Type B pancreatic cell (in vitro differentiated cells): ENCODE measurements around the gene PAPSS1. TPM values are rescaled to one million over a fixed set of nuclear protein-coding genes. Genes with fewer than 3 reads are reported as not detected.

Experiments used
- DNase-seq: peaks from one replicate; pipeline ENCODE4 v3.0.0; 2021; ENCODE audit warnings: mixed read lengths; ENCODE audit not compliant: unreplicated experiment; ENCODE audit errors: extremely low spot score
- H3K27ac Mint-ChIP-seq: 2 replicates; pipeline ENCODE4 v1.8.0; 2021; ENCODE audit warnings: mild to moderate bottlenecking, mixed read lengths
- H3K27me3 Mint-ChIP-seq: 2 replicates; pipeline ENCODE4 v1.8.0; 2021; ENCODE audit warnings: mixed read lengths
- H3K36me3 Mint-ChIP-seq: 2 replicates; pipeline ENCODE4 v1.8.0; 2021; ENCODE audit warnings: mixed read lengths
- H3K4me1 Mint-ChIP-seq: one replicate; pipeline ENCODE4 v1.8.0; 2021; ENCODE audit warnings: mixed read lengths; ENCODE audit not compliant: unreplicated experiment
- H3K4me3 Mint-ChIP-seq: 2 replicates; pipeline ENCODE4 v1.8.0; 2021; ENCODE audit warnings: mild to moderate bottlenecking, mixed read lengths
- H3K9me3 Mint-ChIP-seq: 2 replicates; pipeline ENCODE4 v1.8.0; 2021; ENCODE audit warnings: mixed read lengths
- CTCF ChIP-seq: fragments of 200-600 bp; sonication (generic); conservative IDR thresholded peaks from 2 replicates; pipeline ENCODE4 v1.5.0; 2021; ENCODE audit warnings: antibody characterized with exemption, mild to moderate bottlenecking
- total RNA-seq: library from RNA; stranded (reverse); gene quantifications from 2 replicates; pipeline ENCODE4 v1.2.1, GENCODE V29; 2021; ENCODE audit warnings: low replicate concordance

The PAPSS1 gene
- total RNA-seq, 1 donor from 2014 or later, result 82.0 TPM

DNA sequence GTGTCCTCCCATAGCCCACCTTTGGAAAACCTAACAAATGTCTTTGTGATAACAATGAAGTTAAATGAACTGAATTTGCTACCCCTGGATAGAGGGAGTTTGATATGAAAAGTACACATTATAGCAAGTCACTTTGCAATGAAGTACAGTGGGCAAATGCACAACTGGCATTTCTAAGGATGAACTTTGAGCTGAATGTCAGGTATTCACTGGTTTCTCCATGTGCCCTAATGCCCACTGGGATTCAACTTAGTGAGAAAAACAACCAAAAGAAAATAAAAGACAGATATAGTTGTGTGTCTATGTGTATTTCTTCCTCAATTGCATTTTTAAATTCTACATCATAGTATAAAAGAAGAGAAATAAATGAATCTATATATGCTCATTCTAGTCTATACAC lies 51.0 kb downstream of the PAPSS1 start:
- Mint-ChIP-seq H3K27me3 (no peaks in the 10 kb centered on the region), H3K27ac (no peak overlapping the region), H3K4me1 (peaks cover 13% of the 10 kb centered on the region), H3K4me3 (no peak overlapping the region), H3K9me3 (no peaks in the 10 kb centered on the region), H3K36me3 (peaks cover 32% of the 10 kb centered on the region)
- TF ChIP-seq CTCF, result no peak
- no peak for DNase-seq

- peak; percentile 52 for TF ChIP-seq CTCF
Observed at GRCh38 chr4:107666134-107666533, 53.9 kb downstream of the PAPSS1 start.

GRCh38 chr4:107665001-107665400 lies 55.0 kb downstream of the PAPSS1 start:
- TF ChIP-seq CTCF, result no peak
- DNase-seq, result no peak
- peaks cover 6% of the 10 kb centered on the region for H3K36me3 Mint-ChIP-seq
- no peaks in the 10 kb centered on the region for H3K9me3 Mint-ChIP-seq
- no peak overlapping the region for H3K27ac Mint-ChIP-seq
- H3K4me1 Mint-ChIP-seq, result peaks cover 13% of the 10 kb centered on the region
- no peaks in the 10 kb centered on the region for H3K27me3 Mint-ChIP-seq
- H3K4me3 Mint-ChIP-seq, result no peak overlapping the region

More at GRCh38 chr4:107666134-107666533, 53.9 kb downstream of the PAPSS1 start:
- H3K27me3 Mint-ChIP-seq, result no peaks in the 10 kb centered on the region
- H3K27ac Mint-ChIP-seq, result no peak overlapping the region
- H3K4me3 Mint-ChIP-seq, result no peak overlapping the region
- no peaks in the 10 kb centered on the region for H3K9me3 Mint-ChIP-seq
- no peak for DNase-seq
- H3K36me3 Mint-ChIP-seq, result peaks cover 13% of the 10 kb centered on the region
- H3K4me1 Mint-ChIP-seq, result peaks cover 13% of the 10 kb centered on the region

DNA sequence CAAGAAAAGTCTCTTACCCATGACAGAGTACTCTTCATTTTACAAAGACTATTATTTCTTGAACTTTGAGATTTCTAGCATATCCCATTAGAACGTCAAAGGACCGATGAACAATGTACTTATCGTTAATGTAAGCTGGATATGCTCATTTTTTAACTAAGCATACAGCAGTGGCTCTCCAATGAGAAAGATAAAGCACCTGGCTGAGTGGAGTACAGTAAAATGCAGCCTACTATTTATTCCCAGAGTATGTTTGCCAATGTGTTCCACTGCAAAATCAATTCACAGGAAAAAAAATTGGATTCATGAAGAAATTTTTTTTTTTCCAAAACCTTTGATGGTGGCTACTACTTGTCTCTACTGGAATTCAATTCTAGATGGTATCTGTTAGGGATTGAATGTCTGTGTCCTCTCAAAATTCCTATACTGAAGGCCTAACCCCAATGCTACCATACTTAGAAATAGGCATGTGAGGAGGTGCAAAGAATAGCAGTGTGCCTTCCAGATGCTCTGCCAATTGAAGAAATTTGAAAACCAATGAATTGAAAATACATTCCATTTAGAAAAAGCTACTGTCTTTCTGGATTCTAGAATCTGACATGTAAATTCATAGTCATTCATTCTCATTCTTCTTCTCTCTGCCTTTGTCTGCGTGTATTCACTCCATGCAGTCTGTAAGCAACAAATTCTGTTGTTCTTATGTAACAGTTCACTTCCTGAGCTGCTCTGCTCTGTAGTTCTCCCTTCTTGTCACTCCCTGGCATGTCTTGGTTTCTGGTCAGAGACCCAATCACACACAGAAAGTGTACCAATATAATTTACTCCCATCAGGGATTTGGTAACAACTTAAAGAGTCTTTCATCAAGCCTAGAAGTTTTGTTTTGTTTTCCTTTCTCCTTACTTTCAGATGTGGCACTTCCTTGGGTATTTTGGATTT lies 61.4 kb downstream of the PAPSS1 start:
- no peak for DNase-seq
- no peaks in the 10 kb centered on the region for H3K9me3 Mint-ChIP-seq
- H3K27ac Mint-ChIP-seq, result no peak overlapping the region
- H3K27me3 Mint-ChIP-seq, result no peaks in the 10 kb centered on the region
- no peak overlapping the region for H3K4me3 Mint-ChIP-seq
- peaks cover 27% of the 10 kb centered on the region for H3K36me3 Mint-ChIP-seq
- no peak for TF ChIP-seq CTCF
- H3K4me1 Mint-ChIP-seq, result peaks cover 9% of the 10 kb centered on the region

- Mint-ChIP-seq H3K9me3 (no peaks in the 10 kb centered on the region), H3K27me3 (no peaks in the 10 kb centered on the region)
Observed at GRCh38 chr4:107655289-107655688, 64.7 kb downstream of the PAPSS1 start.

More at GRCh38 chr4:107655289-107655688, 64.7 kb downstream of the PAPSS1 start:
- Mint-ChIP-seq H3K4me1 (peaks cover 9% of the 10 kb centered on the region), H3K27ac (no peak overlapping the region), H3K4me3 (no peak overlapping the region), H3K36me3 (peaks cover 43% of the 10 kb centered on the region)
- no peak for TF ChIP-seq CTCF
- DNase-seq, result no peak
